Measurements from ENCODE around the gene KMT2C.
A peak's percentile ranks its signal among the peaks of the same experiment; 100 is the strongest.
"Not testable (repeated sequence)": the region's sequence is repeated elsewhere in the genome, so short reads cannot be mapped to it uniquely, and the experiment has no call there.

KMT2C gene

DNA sequence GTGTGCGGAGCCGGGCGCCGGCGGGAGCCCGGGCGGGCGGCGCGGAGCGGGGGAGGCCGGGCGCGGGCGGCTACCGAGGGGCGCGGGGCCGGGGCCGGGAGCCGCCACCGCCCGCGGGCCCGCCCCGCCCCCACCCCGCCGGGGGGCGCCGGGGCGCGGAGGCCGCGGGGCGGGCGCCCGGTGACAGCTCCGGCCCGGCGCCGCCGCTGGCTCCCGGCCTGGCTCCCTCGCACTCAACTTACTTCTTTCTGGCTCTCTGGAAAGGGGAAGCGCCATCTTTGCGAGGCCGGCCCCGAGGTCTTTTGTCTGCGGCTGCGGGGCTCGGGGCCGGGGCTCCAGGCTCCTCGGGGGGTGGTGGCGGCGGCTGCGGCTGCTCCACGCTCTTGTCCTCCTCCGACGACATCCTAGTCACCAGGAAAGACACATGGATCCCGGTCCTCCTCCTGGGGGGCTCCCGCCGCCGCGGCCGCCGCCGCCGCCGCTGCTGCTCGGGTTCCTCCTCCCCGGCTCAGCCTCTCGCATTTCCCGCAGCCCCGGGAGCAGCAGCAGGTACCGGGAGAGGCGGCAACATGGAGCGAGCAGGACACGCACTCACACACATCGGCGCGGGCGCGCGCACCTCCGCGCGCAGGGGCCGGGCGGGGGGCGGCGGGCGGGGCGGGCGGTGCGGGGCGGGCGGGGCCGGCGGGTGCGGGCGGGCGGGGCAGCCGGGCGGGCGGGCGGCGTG lies at the start of gene KMT2C:
Gene KMT2C, minus strand, starts transcription at position 620 of the 727 bp plus-strand sequence. Its CDS starts 217 bp downstream, at position 403.
- peak; percentile 76 for DNase-seq (ENCODE audit: low spot score)

DNA sequence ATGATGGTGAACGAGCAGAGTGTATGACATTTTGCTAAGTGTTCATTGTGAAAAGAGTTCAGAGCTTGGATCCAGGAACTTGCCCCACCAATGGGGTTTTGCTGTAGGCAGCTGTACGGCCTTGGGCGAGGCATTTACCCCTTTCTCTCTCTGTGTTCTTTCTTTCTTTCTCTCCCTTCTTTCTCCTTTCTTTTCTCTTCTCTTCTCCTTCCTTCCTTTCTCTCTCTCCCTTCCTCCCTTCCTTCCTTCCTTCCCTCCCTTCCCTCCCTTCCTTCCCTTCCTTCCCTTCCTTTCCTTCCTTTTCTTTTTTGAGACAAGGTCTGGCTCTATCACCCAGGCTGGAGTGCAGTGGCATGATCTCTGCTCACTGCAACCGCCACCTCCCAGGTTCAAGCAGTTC lies 45.3 kb upstream of the KMT2C start:
- no peak for DNase-seq (ENCODE audit: low spot score)

DNA sequence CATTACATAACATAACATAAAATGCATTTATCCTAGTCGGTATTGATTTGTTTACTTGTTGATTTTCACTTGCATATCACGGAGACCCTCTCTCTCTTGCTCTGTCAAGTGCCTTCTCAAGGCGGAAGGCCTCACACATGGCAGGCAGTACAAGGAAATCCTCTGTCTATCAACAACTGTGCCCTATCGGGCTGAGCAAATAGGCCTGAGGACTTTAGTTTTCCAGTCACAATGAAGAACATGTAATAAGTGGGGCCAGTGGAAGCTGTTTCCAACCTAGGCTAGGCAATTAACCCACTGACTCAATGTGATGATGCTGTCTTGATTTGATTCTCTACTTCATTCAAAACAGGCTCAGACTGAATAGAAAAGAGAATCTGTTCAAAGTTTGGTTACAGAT lies 44.9 kb upstream of the KMT2C start:
- DNase-seq (ENCODE audit: low spot score): no peak

DNA sequence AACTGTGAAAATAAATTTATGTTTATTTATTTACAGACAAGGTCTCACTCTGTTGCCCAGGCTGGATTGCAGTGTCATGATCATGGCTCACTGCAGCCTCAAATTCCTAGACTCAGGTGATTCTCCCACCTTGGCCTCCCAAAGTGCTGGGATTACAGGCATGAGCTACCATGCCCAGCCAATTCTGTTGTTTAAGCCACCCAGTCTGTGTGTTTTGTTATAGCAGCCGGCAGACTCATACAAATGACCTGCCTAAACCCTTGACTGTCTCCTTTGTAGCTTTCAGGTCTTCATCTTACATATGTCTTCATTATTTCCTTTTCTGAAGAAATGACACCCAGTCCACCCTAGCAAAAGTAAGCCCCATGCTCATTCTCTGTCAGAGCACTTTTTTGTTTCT lies 43.8 kb upstream of the KMT2C start:
- no peak for DNase-seq (ENCODE audit: low spot score)

DNA sequence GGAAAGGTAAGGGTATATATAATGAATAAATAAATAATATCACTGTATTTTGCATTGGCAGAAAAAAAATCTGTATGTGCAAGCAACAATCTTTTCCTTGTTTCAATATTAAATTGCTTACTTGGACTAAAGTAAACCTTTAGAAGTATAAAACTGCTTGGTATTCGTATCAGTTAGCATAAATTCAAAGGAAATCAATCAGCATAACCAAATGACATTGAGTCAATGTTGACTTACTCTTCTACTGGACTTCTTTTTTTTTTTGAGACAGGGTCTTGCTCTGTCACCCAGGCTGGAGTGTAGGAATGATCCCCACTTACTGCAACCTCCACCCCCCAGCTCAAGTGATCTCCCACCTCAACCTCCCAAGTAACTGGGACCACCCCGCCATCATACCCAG lies 42.3 kb upstream of the KMT2C start:
- DNase-seq (ENCODE audit: low spot score): no peak

DNA sequence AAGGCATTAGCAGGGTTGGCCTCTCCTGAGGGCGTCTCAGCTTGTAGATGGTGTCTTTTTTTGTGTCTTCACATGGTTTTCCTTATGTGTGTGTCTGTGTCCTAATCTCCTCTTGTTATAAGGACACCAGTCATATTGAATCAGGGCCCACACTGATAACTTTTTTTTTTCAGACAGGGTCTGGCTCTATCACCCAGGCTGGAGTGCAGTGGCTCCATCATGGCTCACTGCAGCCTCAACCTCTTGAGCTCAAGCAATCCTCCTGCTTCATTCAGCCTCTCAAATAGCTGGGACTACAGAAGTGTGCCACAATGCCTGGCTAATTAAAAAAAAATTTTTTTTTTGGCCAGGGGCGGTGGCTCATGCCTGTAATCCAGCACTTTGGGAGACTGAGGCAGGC lies 41.3 kb upstream of the KMT2C start:
- no peak for DNase-seq (ENCODE audit: low spot score)

DNA sequence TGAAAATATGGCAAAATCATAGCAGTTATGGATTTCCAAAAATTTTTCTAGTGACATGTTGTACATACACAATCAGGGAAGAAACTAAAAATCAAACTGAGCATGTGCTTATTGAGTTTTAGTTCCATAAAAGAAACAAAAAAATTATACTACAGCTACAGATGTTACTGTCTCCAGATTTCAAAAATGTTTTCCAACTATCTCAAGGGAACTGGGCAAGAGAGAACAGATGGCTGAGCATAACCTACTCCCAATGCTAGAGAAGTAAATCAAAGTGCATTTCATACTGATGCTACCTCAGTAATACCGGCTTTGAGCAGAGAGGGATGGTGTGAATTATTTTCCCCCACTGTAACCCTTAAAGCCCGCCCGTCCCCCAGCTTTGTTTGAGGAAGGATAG lies 40.7 kb upstream of the KMT2C start:
- DNase-seq (ENCODE audit: low spot score): no peak

DNA sequence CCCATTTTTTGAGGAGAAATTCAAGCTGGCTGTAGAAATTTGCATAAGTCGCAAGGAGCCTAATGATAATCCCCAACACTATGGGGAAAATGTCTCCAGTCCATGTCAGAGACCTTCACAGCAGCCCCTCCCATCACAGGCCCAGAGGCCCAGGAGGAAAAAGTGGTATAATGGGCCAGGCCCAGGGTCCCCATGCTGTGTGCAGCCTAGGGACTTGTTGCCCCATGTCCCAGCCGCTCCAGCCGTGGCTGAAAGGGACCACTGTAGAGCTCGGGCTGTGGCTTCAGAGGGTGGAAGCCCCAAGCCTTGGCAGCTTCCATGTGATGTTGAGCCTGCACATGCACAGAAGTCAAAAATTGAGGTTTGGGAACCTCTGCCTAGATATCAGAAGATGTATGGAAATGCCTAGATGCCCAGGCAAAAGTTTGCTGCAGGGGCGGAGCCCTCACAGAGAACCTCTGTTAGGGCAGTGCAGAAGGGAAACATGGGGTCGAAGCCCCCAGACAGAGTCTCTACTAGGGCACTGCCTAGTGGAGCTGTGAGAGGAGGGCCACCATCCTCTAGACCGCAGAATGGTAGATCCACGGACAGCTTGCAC lies 35.3 kb upstream of the KMT2C start:
- not testable (repeated sequence) for DNase-seq (ENCODE audit: low spot score)

DNA sequence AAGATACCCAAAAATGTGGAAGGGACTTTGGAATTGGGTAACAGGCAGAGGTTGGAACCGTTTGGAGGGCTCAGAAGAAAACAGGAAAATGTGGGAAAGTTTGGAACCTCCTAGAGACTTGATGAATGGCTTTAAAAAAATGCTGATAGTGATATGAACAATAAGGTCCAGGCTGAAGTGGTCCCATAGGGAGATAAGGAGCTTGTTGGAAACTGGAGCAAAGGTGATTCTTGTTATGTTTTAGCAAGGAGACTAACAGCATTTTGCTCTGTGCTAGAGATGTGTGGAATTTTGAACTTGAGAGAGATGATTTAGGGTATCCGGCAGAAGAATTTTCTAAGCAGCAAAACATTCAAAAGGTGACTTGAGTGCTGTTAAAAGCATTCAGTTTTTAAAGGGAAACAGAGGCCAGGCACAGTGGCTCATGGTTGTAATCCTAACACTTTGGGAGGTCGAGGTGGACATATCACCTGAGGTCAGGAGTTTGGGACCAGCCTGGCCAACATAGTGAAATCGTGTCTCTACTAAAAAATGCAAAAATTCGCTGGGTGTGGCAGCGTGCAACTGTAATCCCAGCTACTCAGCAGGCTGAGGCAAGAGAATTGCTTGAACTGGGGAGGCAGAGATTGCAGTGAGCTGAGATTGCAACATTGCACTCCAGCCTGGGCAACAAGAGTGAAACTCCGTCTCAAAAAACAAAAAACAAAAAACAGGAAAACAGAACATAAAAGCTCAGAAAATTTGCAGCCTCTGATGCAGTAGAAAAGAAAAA lies 34.6 kb upstream of the KMT2C start:
- not testable (repeated sequence) for DNase-seq (ENCODE audit: low spot score)

DNA sequence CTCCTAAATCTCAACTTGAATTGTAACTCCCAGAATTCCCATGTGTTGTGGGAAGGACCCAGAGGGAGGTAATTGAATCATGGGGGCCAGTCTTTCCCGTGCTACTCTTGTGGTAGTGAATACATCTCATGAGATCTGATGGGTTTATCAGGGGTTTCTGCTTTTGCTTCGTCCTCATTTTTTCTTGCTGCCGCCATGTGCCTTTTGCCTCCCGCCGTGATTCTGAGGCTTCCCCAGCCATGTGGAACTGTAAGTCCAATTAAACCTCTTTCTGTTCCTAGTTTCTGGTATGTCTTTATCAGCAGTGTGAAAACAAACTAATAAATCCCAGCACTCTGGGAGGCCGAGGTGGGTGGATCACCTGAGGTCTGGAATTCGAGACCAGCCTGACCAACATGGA lies 33.8 kb upstream of the KMT2C start:
- not testable (repeated sequence) for DNase-seq (ENCODE audit: low spot score)

DNA sequence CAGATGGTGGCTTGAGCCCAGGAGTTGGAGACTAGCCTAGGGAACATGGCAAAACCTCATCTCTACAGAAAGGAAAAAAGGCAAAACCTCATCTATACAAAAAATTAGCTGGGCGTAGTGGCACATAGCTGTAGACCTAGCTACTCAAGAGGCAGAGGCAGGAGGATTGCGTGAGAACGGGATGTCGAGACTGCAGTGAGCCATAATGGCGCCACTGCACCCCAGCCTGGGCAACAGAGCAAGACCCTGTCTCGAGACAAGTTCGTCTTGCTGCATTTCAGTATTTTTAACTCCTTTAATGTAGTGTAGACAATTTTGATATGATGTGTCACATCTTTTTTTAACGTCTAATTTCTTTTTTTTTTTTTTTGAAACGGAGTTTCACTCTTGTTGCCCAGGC lies 31.4 kb upstream of the KMT2C start:
- DNase-seq (ENCODE audit: low spot score): no peak

DNA sequence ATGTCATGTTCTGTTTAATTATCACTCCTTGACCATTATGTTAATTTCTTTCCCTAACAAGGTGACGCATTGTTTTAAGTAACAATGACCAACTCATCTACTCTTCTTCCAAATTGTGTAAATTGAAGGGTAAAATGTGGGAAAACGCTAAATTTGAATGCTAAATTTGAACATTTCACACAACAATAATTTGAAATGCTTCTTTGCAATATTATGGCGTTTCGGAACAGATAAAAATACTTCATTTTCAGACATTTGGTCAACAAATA lies 29.2 kb upstream of the KMT2C start:
- DNase-seq (ENCODE audit: low spot score): no peak

DNA sequence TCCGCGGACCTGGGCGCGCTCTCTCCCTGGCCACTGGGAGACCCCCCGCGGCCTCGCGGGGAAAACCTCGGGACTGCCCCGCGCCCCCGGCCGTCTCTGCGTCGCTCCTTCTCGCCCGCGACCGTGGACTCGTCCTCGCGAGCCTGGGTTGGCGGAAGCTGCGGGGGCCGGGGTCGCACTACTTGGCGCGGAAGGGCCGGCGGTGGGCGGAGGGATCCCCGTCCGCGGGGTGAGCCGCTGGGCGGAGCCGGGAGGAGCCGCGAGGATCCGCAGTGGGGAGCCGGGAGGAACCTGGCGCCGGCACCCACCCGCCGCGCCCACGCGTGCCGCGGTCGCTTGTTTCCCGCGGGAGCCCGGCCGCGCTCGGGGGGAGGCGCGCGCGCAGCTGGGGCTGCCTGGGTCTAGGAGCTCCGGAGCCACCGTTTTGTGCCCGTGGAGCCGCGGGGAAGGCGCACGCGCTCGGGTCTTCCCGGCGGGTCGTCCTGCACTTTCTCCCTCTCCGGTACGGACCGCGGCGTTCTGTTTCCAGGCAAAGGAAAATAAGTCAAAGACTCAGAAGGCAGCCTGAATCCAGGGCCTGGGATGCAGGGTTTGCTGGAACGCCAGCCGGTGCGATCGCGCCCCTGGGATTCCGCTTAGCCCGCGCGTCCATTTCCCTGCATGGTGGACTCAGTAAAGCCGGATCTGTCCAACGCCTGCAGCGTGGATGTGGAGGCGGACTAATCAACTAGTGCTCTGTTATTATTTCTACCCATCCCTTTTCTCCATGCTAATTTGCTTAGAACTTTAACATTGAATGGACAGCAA lies 28.7 kb upstream of the KMT2C start:
- peak; percentile 89 for DNase-seq (ENCODE audit: low spot score)

DNA sequence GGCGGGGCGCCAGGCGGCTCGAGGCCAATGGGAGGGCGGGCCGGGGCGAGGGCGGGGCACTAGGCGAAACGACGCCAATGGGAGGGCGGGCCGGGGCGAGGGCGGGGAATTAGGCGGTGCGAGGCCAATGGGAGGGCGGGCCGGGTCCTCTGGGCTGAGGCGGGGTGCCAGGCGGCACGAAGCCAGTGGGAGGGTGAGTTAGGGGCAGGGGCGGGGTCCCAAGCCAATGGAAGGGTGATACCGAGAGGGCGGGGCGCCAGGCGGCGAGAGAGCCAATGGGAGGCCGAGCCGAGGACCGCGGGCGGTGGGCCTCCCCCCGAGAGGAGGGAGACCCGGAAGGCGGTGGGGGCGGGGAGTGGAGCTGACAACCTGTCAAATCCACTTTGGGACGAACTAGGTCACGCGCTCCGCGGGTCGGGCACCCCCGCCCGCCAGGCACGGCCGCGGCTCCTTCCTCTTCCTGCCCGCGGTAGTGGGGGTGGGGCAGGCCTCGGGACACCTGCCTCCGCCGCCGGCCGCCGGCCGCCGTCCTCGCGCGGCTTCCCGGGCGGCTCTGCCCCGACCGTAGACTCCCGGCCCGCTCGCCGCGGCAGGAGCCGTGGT lies 28.0 kb upstream of the KMT2C start:
- DNase-seq (ENCODE audit: low spot score): peak; percentile 99

DNA sequence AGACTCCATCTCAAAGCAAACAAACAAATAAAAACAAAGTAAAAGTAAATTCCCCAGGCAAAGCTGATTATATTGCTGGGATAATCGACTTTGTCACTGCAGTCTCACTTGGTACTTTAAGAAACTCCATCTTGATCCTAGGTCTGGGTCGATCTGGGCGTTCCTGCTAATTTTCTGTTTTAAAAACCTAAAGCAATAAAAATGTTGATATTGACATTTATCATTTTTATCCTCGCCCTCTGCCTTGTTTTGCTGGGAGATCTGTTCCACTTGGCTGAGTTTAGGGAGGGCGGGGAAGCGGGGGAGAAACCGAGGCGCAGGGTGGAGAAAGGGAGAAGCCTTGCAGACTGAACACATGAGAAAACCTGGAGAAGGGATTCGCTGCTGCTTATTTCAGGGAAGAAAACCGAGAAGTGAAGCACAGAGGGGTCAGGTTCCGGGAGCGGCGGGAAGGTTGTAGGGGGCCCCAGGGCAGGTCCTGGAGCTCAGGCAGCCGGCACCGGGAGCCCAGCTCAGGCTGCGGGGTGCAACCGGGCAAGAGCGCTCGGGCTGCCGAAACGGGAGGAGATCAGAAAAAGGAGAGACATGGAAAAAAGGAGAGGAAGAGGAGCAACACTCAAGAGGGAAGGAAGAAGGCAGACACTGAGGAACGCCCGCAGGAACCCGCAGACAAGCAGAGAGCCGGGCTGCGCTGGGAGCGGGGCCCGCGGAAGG lies 27.3 kb upstream of the KMT2C start:
- DNase-seq (ENCODE audit: low spot score): no peak

DNA sequence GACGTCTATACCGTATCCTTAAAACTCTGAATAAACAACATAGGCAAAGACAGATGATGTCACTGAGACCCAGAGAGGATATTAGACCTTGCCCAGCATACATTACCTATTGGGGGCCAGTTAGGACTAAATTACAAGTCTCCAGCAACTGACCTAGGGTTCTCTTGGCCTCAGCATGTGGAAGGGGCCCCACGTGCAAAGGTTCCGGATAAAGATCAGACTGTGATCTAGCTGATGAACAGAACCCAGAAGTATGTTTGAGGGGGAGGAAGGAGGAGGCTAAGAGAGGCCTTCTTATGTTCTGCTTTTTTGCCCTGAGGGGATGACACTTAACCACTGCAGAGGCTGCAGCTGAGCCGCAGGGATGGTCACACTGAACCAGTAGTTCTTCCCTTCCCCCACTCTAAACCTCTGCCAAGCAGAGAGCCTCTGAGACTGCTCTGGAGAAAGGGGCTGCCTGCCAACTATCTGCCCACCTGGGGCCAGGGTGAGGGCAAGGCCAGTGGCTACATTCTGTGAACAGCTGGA lies 24.0 kb upstream of the KMT2C start:
- no peak for DNase-seq (ENCODE audit: low spot score)

DNA sequence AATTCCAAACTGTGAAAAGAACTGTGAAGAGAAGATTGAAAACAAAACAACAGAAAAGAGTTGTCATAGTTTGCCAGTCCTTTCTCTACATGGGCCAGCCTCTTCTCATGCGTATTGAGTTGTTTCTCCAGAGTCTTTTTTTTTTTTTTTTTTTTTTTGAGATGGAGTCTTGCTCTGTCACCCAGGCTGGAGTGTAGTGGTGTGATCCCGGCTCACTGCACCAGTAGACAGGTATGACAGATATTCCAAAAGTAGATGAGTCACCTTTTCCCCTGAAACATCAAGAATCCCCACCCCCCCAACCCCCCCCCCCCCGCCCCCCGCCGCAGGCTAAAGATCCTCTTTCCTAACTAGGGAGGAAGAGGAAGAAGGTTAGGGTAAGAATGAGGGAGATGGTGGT lies 15.6 kb upstream of the KMT2C start:
- no peak for DNase-seq (ENCODE audit: low spot score)

DNA sequence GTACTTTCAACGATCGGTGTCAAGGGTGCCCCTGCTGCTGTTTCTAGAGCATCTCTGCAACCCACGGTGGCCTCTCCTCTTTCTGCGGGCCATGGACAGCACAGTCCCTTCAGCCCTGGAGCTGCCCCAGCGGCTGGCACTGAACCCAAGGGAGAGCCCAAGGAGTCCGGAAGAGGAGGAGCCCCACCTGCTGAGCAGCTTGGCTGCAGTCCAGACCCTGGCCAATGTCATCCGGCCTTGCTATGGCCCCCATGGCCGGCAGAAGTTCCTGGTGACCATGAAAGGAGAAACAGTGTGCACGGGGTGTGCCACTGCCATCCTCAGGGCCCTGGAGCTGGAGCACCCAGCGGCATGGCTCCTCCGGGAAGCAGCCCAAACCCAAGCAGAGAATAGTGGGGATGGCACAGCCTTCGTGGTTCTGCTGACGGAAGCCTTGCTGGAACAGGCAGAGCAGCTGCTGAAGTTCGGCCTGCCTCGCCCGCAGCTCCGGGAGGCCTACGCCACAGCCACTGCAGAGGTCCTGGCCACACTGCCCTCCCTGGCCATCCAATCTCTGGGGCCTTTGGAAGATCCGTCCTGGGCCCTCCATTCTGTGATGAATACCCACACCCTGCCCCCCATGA lies 9.7 kb upstream of the KMT2C start:
- not testable (repeated sequence) for DNase-seq (ENCODE audit: low spot score)

DNA sequence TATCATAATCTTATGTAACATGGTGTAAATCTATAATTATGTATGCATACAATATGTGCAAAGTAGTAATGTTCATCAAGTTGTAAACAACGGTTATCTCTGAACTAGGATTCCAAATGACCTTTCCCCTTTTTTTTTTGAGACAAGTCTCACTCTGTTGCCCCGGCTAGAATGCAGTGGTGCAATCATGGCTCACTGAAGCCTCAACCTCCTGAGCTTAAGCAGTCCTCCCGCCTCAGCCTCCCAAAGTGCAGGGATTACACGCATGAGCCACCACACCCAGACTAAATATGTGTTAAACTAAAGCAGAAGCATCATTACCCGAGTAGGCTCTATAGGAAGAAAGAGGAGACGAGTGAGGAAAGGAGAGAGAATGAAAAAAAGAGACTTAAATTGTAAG lies 7.8 kb upstream of the KMT2C start:
- DNase-seq (ENCODE audit: low spot score): no peak

DNA sequence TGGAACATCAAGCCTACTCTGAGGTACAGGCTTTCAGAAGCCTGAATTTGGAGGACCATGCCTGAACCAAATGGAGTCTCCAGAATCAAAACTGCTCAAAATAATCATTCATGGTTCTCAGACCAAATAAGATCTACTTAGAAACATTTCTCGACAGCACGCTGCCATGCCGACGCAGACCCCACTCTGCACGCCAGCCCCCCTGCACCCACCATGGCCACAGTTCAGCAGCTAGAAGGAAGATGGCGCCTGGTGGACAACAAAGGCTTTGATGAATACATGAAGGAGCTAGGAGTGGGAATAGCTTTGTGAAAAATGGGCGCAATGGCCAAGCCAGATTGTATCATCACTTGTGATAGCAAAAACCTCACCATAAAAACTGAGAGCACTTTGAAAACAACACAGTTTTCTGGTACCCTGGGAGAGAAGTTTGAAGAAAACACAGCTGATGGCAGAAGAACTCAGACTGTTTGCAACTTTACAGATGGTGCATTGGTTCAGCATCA lies 6.6 kb upstream of the KMT2C start:
- no peak for DNase-seq (ENCODE audit: low spot score)

DNA sequence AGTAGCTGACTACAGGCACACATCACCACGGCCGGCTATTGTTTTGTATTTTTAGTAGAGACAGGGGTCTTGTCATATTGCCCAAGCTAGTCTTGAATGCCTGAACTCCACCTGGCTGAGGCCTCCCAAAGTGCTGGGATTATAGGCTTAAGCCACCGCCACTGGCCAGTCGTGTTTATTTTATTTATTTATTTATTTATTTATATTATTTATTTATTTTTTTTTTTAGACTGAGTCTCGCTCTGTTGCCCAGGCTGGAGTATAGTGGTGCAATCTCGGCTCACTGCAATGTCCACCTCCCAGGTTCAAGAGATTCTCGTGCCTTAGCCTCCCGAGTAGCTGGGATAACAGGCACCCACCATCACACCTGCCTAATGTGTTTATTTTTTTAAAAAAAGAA lies 6.0 kb upstream of the KMT2C start:
- DNase-seq (ENCODE audit: low spot score): not testable (repeated sequence)
